Measurements from ENCODE around the gene ADAT1.

The ADAT1 gene, protein sequence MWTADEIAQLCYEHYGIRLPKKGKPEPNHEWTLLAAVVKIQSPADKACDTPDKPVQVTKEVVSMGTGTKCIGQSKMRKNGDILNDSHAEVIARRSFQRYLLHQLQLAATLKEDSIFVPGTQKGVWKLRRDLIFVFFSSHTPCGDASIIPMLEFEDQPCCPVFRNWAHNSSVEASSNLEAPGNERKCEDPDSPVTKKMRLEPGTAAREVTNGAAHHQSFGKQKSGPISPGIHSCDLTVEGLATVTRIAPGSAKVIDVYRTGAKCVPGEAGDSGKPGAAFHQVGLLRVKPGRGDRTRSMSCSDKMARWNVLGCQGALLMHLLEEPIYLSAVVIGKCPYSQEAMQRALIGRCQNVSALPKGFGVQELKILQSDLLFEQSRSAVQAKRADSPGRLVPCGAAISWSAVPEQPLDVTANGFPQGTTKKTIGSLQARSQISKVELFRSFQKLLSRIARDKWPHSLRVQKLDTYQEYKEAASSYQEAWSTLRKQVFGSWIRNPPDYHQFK

GRCh38 chr16:75622761-75623605 lies at the start of gene ADAT1:
Gene ADAT1, minus strand, starts transcription at chr16:75623281. Its CDS starts 2,482 bp downstream, at chr16:75620799.
- peak; percentile 99 for DNase-seq

GRCh38 chr16:75667503-75667902 lies 44.4 kb upstream of the ADAT1 start:
- no peak for DNase-seq

- no peak for DNase-seq
These were observed 37.7 kb upstream of the ADAT1 start for GRCh38 chr16:75660726-75661302.

GRCh38 chr16:75660321-75660720 lies 37.2 kb upstream of the ADAT1 start:
- no peak for DNase-seq

DNA sequence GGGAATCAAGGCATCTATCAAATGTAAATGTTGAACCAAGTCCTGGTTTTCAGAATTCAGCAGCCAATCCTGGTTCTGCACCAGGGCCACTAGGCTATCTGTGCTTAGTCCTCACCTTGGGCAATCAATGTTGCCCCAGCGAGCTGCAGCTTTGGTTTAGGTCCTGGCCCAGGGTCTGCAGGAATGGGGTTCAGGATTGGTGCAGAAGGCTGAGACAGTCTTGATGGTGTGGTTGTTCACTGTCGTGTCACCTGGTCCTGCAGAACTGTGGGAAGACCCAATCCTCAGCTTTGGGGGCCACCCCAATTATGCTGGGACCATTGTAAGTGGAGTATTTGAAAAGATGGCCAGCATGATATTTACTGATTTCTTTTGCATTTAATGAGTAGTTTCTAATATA lies 35.1 kb upstream of the ADAT1 start:
- no peak for DNase-seq

GRCh38 chr16:75653922-75654321 lies 30.8 kb upstream of the ADAT1 start:
- DNase-seq: peak; percentile 13

DNA sequence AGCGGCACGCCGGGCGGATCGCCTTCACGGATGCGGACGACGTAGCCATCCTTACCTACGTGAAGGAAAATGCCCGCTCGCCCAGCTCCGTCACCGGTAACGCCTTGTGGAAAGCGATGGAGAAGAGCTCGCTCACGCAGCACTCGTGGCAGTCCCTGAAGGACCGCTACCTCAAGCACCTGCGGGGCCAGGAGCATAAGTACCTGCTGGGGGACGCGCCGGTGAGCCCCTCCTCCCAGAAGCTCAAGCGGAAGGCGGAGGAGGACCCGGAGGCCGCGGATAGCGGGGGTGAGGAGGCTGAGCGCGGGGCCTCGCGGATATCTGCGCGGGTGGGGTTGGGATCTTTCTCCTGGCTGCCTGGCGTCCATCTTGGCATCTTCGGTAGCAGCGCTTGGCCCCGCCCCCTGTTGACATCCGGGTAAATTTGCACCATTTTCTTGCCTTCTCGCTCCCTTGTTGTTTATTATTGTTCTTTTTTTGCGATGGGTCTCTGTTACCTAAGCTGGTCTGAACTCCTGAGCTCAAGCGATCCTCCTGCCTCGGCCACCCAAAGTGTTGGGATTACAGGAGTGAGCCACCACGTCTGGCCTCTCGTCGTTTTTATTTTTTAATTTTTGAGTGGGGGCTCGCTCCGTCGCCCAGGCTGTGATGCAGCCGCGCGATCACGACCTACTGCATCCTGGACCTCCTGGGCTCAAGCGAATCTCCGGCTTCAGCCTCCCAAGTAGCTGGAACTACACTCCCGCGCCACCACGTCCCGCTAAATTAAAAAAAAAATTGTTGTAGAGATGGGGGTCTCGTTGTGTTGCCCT lies 25.4 kb upstream of the ADAT1 start:
- peak; percentile 92 for DNase-seq

- DNase-seq: peak; percentile 97
These were observed 24.6 kb upstream of the ADAT1 start, which contains the start of the genes KARS1 and TERF2IP for GRCh38 chr16:75647492-75648264. Gene KARS1, minus strand, starts transcription at chr16:75647665. Its CDS starts 26 bp downstream, at chr16:75647639. Gene TERF2IP, plus strand, starts transcription at chr16:75647773. Its CDS starts 110 bp downstream, at chr16:75647883.

DNA sequence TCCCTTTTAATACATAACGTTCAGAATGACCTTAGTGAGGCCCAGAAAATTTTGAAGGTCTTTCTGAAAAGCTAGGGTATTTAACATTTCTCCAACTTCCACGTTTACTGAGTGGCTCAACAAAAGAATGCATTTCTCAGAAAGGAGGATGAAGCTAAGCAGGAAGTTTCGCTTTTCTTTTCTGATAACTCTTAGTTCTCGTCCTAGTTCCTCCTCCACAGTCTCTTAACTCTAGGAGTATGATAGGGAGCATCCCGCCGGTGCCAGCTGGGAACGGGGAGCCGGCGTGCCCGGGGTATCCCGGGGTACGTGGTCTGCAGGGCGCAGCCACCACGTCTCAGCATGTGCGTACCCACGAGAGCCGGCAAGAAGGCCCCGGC lies 24.0 kb upstream of the ADAT1 start:
- DNase-seq: no peak

- DNase-seq: no peak
These were observed 21.3 kb upstream of the ADAT1 start for GRCh38 chr16:75644240-75645012.

- no peak for DNase-seq
These were observed 17.5 kb upstream of the ADAT1 start for GRCh38 chr16:75640598-75640997.

DNA sequence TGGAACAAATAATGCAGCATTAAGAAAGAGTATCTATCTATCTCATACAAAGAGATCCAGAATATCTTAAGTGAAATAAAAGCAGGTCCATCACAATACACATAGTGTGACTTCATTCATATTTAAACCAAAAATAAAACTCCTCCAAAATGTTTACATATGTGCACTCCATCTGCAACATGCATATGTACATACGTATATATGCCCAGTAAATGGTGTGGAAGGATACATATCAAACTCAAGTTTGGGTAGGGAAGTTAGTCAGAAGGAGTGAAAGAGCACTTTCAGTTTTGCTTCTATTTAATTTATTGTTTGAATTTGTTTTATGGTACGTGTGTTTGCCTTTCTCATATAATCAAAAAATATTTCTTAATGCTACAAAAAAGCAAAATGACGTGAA lies 12.0 kb upstream of the ADAT1 start:
- no peak for DNase-seq

DNA sequence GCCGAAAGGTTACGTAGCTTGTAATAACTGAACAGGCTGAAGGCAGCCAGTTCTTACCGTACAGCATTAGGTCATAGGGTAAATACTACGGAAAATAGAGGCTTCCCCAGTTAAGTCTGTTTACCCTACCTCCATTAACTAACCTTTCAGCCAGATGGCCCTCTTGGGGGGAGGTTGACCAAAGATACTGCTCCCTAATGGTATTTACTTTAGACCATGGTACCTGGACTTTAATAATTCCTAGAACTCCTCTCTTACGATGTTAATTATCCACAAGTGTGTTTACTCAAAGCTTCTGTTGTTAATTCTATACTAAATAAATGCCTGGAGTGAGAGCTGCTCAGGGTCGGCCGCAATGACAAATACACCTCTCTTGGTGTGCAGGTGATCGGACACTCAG lies 9.8 kb upstream of the ADAT1 start:
- no peak for DNase-seq

- DNase-seq: peak; percentile 72
These were observed 7.0 kb upstream of the ADAT1 start for GRCh38 chr16:75630052-75630451.

- DNase-seq: no peak
These were observed 6.1 kb upstream of the ADAT1 start for GRCh38 chr16:75629132-75629531.

DNA sequence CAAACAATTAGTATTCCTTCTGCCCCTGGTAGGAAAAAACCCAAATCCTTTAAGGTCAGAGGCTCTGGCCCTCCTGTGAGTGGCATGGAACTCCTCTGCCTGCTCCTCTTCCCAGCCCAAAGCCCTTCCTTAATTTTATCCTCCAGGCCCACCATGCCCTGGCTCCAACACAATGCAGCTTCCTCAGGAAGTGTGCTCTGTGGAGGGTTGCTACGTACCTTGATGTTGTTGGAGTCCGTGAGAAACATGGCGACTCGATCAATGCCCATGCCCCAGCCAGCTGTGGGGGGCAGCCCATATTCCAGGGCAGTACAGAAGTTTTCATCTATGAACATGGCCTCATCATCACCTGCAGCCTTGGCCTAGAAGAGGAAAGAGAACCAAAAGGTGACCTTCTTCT lies 5.3 kb upstream of the ADAT1 start:
- no peak for DNase-seq

GRCh38 chr16:75627851-75628250 lies 4.8 kb upstream of the ADAT1 start:
- peak; percentile 90 for DNase-seq

DNA sequence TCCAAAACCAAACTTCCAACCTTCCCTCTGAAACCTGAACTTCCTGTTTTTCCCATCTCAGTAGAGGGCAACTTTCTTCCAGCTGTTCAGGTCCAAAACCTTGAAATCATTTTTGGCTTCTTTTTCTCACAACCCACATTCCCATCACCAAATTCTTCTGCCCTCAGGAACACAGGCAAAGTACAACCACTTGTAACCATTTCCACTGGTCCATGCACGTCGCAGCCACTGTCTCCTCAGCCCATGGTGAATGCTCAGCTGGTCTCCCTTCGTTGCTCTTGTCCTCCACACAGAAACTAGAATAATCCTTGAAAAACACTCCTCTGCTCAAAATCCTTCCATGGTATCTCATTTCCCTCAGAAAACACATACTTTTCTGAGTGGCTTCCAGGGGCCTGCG lies 3.7 kb upstream of the ADAT1 start:
- DNase-seq: no peak

- peak; percentile 27 for DNase-seq
These were observed 1.8 kb upstream of the ADAT1 start for GRCh38 chr16:75624921-75625334.

DNA sequence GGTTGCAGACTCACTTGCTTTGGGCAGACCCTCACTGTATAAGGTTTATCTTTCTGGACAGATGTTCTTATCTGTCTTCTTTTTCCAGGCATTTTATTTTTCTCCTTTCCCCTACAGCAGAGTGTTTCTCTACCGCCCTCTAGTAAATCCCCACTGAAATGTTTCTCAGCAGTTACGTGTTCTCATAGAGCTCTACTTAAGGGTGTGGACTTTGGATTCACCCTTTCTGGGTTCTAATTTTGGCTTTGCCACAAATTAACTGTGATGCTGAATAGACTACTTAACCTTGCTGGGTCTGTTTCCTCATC lies 2.0 kb downstream of the ADAT1 start:
- DNase-seq: peak; percentile 91
